ENCODE measurements around the gene SLC23A3.

- TF ChIP-seq CTCF (IDR thresholded peaks at IDR 0.05; ENCODE audit: insufficient read depth, low read length, poor library complexity, severe bottlenecking) (no peak), EZH2phosphoT487 (conservative IDR thresholded peaks at IDR 0.05; ENCODE audit: low read length) (no peak)
Measured at GRCh38 chr2:219181531-219181930, 11.7 kb upstream of the SLC23A3 start.

Data from SU-DHL-6 (cell line).